WTC11 (cell line): ENCODE measurements around the gene TOMM20L. TPM values are rescaled to one million over a fixed set of nuclear protein-coding genes. Genes with fewer than 3 reads are reported as not detected.
A peak's percentile ranks its signal among the peaks of the same experiment; 100 is the strongest.

ENCODE experiments used
- ATAC-seq: fragments of 200-7000 bp; cut with Tn5 transposase; 2 replicates; pipeline ENCODE4 v1.10.0; 2021; ENCODE audit warnings: mild to moderate bottlenecking, moderate library complexity
- CTCF ChIA-PET: fragments of 300-600 bp; sonication (Branson Sonifier 250); formaldehyde crosslinking; loops from one replicate; lab custom pipeline; 2021; ENCODE audit warnings: antibody characterized with exemption; lab: Charles Lee
- POLR2A ChIA-PET: fragments of 350-600 bp; sonication (Branson Sonifier 250); formaldehyde crosslinking; loops from one replicate; lab custom pipeline; 2021; ENCODE audit warnings: antibody characterized with exemption; lab: Charles Lee
- DNase-seq: peaks from one replicate; pipeline ENCODE4 v3.0.0; 2021; ENCODE audit warnings: low spot score
- H3K27ac Mint-ChIP-seq: 2 replicates; pipeline ENCODE4 v1.8.0; 2021; ENCODE audit warnings: mixed read lengths
- H3K27me3 Mint-ChIP-seq: 2 replicates; pipeline ENCODE4 v1.8.0; 2021; ENCODE audit warnings: low read depth, mild to moderate bottlenecking, moderate library complexity, mixed read lengths
- H3K36me3 Mint-ChIP-seq: 2 replicates; pipeline ENCODE4 v1.8.0; 2021; ENCODE audit warnings: mixed read lengths
- H3K4me1 Mint-ChIP-seq: 2 replicates; pipeline ENCODE4 v1.8.0; 2022; ENCODE audit warnings: mixed read lengths
- H3K4me3 Mint-ChIP-seq: 2 replicates; pipeline ENCODE4 v1.8.0; 2021; ENCODE audit warnings: mild to moderate bottlenecking, moderate library complexity, mixed read lengths
- H3K9me3 Mint-ChIP-seq: 2 replicates; pipeline ENCODE4 v1.8.0; 2021; ENCODE audit warnings: mixed read lengths
- AFF4 ChIP-seq: sonication (generic); formaldehyde crosslinking; IDR thresholded peaks from 2 replicates; pipeline ENCODE4 v1.8.1; 2023; ENCODE audit warnings: mild to moderate bottlenecking, missing genetic modification reagents, borderline replicate concordance
- AR ChIP-seq: fragments of 250-450 bp; sonication (Bioruptor Pico); IDR thresholded peaks from 2 replicates; pipeline ENCODE4 v1.9.0; 2021; ENCODE audit warnings: mild to moderate bottlenecking
- CREB1 ChIP-seq: sonication (generic); formaldehyde crosslinking; IDR thresholded peaks from 2 replicates; pipeline ENCODE4 v1.8.0; 2023; ENCODE audit warnings: mild to moderate bottlenecking, missing genetic modification reagents
- FOXJ3 ChIP-seq: sonication (generic); formaldehyde crosslinking; IDR thresholded peaks from 2 replicates; pipeline ENCODE4 v1.9.0; 2021; ENCODE audit warnings: missing genetic modification reagents, mild to moderate bottlenecking, borderline replicate concordance
- FOXP1 ChIP-seq: sonication (generic); formaldehyde crosslinking; IDR thresholded peaks from 2 replicates; pipeline ENCODE4 v1.8.0; 2022; ENCODE audit warnings: missing genetic modification reagents, mild to moderate bottlenecking, moderate library complexity, borderline replicate concordance
- GABPB1 ChIP-seq: sonication (generic); formaldehyde crosslinking; IDR thresholded peaks from 2 replicates; pipeline ENCODE4 v1.8.1; 2023; ENCODE audit warnings: mild to moderate bottlenecking, missing genetic modification reagents
- HMGA2 ChIP-seq: fragments of 250-450 bp; sonication (Bioruptor Pico); IDR thresholded peaks from 2 replicates; pipeline ENCODE4 v1.4.0; 2021; ENCODE audit warnings: mild to moderate bottlenecking, moderate library complexity
- IRF2 ChIP-seq: sonication (generic); formaldehyde crosslinking; IDR thresholded peaks from 2 replicates; pipeline ENCODE4 v1.8.0; 2022; ENCODE audit warnings: low read depth, missing genetic modification reagents, borderline replicate concordance
- MXD4 ChIP-seq: fragments of 250-450 bp; sonication (Bioruptor Pico); IDR thresholded peaks from 2 replicates; pipeline ENCODE4 v1.8.0; 2021; ENCODE audit warnings: mild to moderate bottlenecking, moderate library complexity, borderline replicate concordance
- NR3C1 ChIP-seq: sonication (generic); formaldehyde crosslinking; conservative IDR thresholded peaks from 2 replicates; pipeline ENCODE4 v1.8.1; 2023; ENCODE audit warnings: low read depth, mild to moderate bottlenecking, missing genetic modification reagents
- OVOL2 ChIP-seq: fragments of 250-450 bp; sonication (Bioruptor Pico); IDR thresholded peaks from 2 replicates; pipeline ENCODE4 v1.9.0; 2021; ENCODE audit warnings: mild to moderate bottlenecking, borderline replicate concordance
- PRRX2 ChIP-seq: fragments of 250-450 bp; sonication (Bioruptor Pico); IDR thresholded peaks from 2 replicates; pipeline ENCODE4 v1.8.0; 2021; ENCODE audit warnings: mild to moderate bottlenecking
- ZNF121 ChIP-seq: sonication (generic); formaldehyde crosslinking; IDR thresholded peaks from 2 replicates; pipeline ENCODE4 v1.8.0; 2023; ENCODE audit warnings: missing genetic modification reagents
- ZNF317 ChIP-seq: sonication (generic); formaldehyde crosslinking; IDR thresholded peaks from 2 replicates; pipeline ENCODE4 v1.8.1; 2023; ENCODE audit warnings: low read depth, mild to moderate bottlenecking, moderate library complexity, missing genetic modification reagents, borderline replicate concordance
- total RNA-seq: library from RNA; stranded (reverse); gene quantifications from 3 replicates; pipeline ENCODE4 v1.2.3, GENCODE V29; 2021
- TF ChIP-seq, protein P1 (sequence below): sonication (generic); formaldehyde crosslinking; IDR thresholded peaks from 2 replicates; pipeline ENCODE4 v1.8.1; 2023; ENCODE audit warnings: mild to moderate bottlenecking, missing genetic modification reagents, moderate library complexity
- TF ChIP-seq, protein P2 (sequence below): sonication (generic); formaldehyde crosslinking; IDR thresholded peaks from 2 replicates; pipeline ENCODE4 v1.8.0; 2022; ENCODE audit warnings: mild to moderate bottlenecking, missing genetic modification reagents
- TF ChIP-seq, protein P3 (sequence below): fragments of 250-450 bp; sonication (Bioruptor Pico); IDR thresholded peaks from 2 replicates; pipeline ENCODE4 v1.9.0; 2021; ENCODE audit warnings: moderate library complexity, mild to moderate bottlenecking, inconsistent platforms, borderline replicate concordance
- TF ChIP-seq, protein P4 (sequence below): sonication (generic); formaldehyde crosslinking; IDR thresholded peaks from 2 replicates; pipeline ENCODE4 v1.8.0; 2023; ENCODE audit warnings: missing genetic modification reagents, mild to moderate bottlenecking, borderline replicate concordance
- TF ChIP-seq, protein P5 (sequence below): fragments of 250-450 bp; sonication (Bioruptor Pico); IDR thresholded peaks from 2 replicates; pipeline ENCODE4 v2.1.2; 2022; ENCODE audit warnings: mild to moderate bottlenecking, moderate library complexity

Gene TOMM20L
- total RNA-seq, 1 experiment from 2014 or later: not detected

DNA sequence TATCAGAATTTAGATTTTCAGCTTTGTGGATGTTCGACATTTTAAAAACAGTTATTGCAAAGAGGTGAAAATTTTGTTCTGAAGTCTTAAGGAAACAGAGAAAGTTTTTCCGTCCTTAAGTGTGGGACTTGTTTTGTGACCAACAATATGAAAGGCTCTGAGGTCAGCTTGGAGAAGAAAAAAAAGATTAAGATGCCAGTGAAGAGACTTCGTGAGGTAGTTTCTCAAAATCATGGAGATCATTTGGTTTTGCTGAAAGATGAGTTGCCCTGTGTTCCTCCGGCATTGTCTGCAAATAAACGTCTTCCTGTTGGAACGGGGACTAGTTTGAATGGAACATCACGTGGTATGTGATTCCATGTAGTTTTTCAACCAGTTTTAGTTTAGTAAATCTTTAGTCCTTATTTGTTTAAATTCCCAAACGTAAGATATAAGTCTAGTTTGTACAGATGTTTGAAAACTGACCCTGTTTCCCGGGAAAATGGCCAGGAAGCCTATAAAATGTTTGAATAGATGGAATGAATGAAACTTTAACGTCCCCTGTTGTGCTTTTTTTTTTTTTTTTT is 32.5 kb downstream of the TOMM20L start (continued):
- TF ChIP-seq, protein P1, sequence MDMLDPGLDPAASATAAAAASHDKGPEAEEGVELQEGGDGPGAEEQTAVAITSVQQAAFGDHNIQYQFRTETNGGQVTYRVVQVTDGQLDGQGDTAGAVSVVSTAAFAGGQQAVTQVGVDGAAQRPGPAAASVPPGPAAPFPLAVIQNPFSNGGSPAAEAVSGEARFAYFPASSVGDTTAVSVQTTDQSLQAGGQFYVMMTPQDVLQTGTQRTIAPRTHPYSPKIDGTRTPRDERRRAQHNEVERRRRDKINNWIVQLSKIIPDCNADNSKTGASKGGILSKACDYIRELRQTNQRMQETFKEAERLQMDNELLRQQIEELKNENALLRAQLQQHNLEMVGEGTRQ (CRISPR knock-in tag): peak; percentile 73; the same call in 1 of the 2 replicates
- TF ChIP-seq, protein P2, sequence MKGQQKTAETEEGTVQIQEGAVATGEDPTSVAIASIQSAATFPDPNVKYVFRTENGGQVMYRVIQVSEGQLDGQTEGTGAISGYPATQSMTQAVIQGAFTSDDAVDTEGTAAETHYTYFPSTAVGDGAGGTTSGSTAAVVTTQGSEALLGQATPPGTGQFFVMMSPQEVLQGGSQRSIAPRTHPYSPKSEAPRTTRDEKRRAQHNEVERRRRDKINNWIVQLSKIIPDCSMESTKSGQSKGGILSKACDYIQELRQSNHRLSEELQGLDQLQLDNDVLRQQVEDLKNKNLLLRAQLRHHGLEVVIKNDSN (CRISPR knock-in tag): peak; percentile 67; the same call in 1 of the 2 replicates
- no peak for TF ChIP-seq GABPB1
- TF ChIP-seq NR3C1 (CRISPR knock-in tag): no peak

- Mint-ChIP-seq H3K27me3 (no peaks in the 10 kb centered on the region), H3K4me1 (peaks cover 16% of the 10 kb centered on the region), H3K36me3 (peaks cover 11% of the 10 kb centered on the region), H3K27ac (no peak overlapping the region), H3K9me3 (no peaks in the 10 kb centered on the region), H3K4me3 (no peak overlapping the region)
- ATAC-seq (no peak), DNase-seq (no peak)
- CTCF ChIA-PET: no interaction called here
- POLR2A ChIA-PET: no interaction called here
- no peak for TF ChIP-seq FOXP1 (CRISPR knock-in tag)
- TF ChIP-seq, protein P3, sequence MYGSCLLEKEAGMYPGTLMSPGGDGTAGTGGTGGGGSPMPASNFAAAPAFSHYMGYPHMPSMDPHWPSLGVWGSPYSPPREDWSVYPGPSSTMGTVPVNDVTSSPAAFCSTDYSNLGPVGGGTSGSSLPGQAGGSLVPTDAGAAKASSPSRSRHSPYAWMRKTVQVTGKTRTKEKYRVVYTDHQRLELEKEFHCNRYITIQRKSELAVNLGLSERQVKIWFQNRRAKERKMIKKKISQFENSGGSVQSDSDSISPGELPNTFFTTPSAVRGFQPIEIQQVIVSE (CRISPR knock-in tag): no peak
- TF ChIP-seq PRRX2 (CRISPR knock-in tag): no peak
- no peak for TF ChIP-seq ZNF121
- TF ChIP-seq, protein P4, sequence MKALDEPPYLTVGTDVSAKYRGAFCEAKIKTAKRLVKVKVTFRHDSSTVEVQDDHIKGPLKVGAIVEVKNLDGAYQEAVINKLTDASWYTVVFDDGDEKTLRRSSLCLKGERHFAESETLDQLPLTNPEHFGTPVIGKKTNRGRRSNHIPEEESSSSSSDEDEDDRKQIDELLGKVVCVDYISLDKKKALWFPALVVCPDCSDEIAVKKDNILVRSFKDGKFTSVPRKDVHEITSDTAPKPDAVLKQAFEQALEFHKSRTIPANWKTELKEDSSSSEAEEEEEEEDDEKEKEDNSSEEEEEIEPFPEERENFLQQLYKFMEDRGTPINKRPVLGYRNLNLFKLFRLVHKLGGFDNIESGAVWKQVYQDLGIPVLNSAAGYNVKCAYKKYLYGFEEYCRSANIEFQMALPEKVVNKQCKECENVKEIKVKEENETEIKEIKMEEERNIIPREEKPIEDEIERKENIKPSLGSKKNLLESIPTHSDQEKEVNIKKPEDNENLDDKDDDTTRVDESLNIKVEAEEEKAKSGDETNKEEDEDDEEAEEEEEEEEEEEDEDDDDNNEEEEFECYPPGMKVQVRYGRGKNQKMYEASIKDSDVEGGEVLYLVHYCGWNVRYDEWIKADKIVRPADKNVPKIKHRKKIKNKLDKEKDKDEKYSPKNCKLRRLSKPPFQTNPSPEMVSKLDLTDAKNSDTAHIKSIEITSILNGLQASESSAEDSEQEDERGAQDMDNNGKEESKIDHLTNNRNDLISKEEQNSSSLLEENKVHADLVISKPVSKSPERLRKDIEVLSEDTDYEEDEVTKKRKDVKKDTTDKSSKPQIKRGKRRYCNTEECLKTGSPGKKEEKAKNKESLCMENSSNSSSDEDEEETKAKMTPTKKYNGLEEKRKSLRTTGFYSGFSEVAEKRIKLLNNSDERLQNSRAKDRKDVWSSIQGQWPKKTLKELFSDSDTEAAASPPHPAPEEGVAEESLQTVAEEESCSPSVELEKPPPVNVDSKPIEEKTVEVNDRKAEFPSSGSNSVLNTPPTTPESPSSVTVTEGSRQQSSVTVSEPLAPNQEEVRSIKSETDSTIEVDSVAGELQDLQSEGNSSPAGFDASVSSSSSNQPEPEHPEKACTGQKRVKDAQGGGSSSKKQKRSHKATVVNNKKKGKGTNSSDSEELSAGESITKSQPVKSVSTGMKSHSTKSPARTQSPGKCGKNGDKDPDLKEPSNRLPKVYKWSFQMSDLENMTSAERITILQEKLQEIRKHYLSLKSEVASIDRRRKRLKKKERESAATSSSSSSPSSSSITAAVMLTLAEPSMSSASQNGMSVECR: no peak
- no peak for TF ChIP-seq IRF2 (CRISPR knock-in tag)
- TF ChIP-seq GABPB1: no peak
- no peak for TF ChIP-seq MXD4
- no peak for TF ChIP-seq AR (CRISPR knock-in tag)
- no peak for TF ChIP-seq HMGA2 (CRISPR knock-in tag)
- TF ChIP-seq OVOL2 (CRISPR knock-in tag): no peak
- TF ChIP-seq AFF4 (CRISPR knock-in tag): no peak
- no peak for TF ChIP-seq ZNF317
- no peak for TF ChIP-seq FOXJ3 (CRISPR knock-in tag)
- TF ChIP-seq CREB1 (CRISPR knock-in tag): no peak
- TF ChIP-seq, protein P5, sequence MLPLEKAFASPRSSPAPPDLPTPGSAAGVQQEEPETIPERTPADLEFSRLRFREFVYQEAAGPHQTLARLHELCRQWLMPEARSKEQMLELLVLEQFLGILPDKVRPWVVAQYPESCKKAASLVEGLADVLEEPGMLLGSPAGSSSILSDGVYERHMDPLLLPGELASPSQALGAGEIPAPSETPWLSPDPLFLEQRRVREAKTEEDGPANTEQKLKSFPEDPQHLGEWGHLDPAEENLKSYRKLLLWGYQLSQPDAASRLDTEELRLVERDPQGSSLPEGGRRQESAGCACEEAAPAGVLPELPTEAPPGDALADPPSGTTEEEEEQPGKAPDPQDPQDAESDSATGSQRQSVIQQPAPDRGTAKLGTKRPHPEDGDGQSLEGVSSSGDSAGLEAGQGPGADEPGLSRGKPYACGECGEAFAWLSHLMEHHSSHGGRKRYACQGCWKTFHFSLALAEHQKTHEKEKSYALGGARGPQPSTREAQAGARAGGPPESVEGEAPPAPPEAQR (CRISPR knock-in tag): no peak
Measured at GRCh38 chr14:58430156-58430555, 34.4 kb downstream of the TOMM20L start.
